ENCODE results near the gene GPR180.

Gene GPR180

GRCh38 chr13:94657167-94657566, 55.5 kb downstream of the GPR180 start:
- no peak for DNase-seq

- DNase-seq = no peak
These were observed 57.4 kb downstream of the GPR180 start for GRCh38 chr13:94658926-94659597.

GRCh38 chr13:94659598-94659946, 57.9 kb downstream of the GPR180 start:
- DNase-seq = no peak

- no peak for DNase-seq
These were observed 59.2 kb downstream of the GPR180 start for GRCh38 chr13:94660695-94661326.

- DNase-seq = no peak
These were observed 59.7 kb downstream of the GPR180 start for GRCh38 chr13:94661406-94661805.

GRCh38 chr13:94662274-94662945, 60.8 kb downstream of the GPR180 start:
- no peak for DNase-seq

- no peak for DNase-seq
These were observed 63.2 kb downstream of the GPR180 start for GRCh38 chr13:94664889-94665288.

GRCh38 chr13:94666065-94666464, 64.4 kb downstream of the GPR180 start:
- DNase-seq = no peak

- no peak for DNase-seq
These were observed 65.5 kb downstream of the GPR180 start for GRCh38 chr13:94667190-94667589.

GRCh38 chr13:94672400-94672799, 70.7 kb downstream of the GPR180 start:
- DNase-seq = no peak

- DNase-seq = no peak
These were observed 72.2 kb downstream of the GPR180 start for GRCh38 chr13:94673851-94674250.

GRCh38 chr13:94674609-94675348, 73.1 kb downstream of the GPR180 start:
- DNase-seq = peak; percentile 31

- no peak for DNase-seq
These were observed 76.1 kb downstream of the GPR180 start for GRCh38 chr13:94677799-94678198.

GRCh38 chr13:94678845-94679244, 77.2 kb downstream of the GPR180 start:
- no peak for DNase-seq

- no peak for DNase-seq
These were observed 78.0 kb downstream of the GPR180 start for GRCh38 chr13:94679614-94680013.

- no peak for DNase-seq
These were observed 80.6 kb downstream of the GPR180 start for GRCh38 chr13:94682229-94682628.

- no peak for DNase-seq
These were observed 81.8 kb downstream of the GPR180 start for GRCh38 chr13:94683409-94683808.

All from T-helper 9 cell (primary cell).